Measurements from ENCODE around the gene BICC1. TPM values are rescaled to one million over a fixed set of nuclear protein-coding genes. Genes with fewer than 3 reads are reported as not detected.

Gene BICC1
- total RNA-seq, 1 donor from 2014 or later = 15.2 TPM

DNA sequence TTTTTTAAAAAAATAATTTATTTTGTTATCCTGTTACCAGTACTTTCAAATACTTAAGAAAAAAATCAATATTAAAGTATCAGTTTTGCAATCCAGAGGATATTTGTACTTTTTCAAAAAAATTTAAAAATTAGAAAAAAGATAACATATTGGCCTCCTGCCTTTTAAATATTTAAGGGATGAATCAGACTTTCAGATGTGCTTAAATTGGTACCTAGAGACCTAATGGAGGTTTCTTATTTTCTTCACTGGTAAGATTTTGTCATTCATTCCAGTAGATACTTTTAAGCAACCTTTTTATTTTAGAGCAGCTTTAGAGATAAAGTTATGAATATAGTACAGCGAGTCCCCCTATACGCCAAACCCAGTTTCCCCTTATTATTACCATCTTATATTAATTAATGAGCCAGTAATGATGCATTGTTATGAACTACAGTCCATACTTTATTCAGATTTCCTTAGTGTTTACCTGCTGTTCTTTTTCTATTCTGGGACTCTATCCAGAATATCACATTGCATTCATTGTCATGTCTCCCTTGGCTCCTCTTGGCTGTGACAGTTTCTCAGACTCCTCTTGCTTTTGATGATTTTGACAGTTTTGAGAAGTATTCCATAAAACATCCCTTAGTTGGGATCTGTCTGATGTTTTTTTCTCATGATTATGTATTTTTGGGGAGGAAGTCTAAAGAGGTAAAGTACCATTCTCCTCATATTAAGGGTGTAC lies 34.2 kb downstream of the BICC1 start:
- Mint-ChIP-seq H3K36me3 (peaks cover 6% of the 10 kb centered on the region), H3K4me1 (ENCODE audit: unreplicated experiment) (no peaks in the 10 kb centered on the region), H3K27ac (no peak overlapping the region), H3K4me3 (no peak overlapping the region), H3K27me3 (no peaks in the 10 kb centered on the region), H3K9me3 (no peaks in the 10 kb centered on the region)
- TF ChIP-seq, protein P1, sequence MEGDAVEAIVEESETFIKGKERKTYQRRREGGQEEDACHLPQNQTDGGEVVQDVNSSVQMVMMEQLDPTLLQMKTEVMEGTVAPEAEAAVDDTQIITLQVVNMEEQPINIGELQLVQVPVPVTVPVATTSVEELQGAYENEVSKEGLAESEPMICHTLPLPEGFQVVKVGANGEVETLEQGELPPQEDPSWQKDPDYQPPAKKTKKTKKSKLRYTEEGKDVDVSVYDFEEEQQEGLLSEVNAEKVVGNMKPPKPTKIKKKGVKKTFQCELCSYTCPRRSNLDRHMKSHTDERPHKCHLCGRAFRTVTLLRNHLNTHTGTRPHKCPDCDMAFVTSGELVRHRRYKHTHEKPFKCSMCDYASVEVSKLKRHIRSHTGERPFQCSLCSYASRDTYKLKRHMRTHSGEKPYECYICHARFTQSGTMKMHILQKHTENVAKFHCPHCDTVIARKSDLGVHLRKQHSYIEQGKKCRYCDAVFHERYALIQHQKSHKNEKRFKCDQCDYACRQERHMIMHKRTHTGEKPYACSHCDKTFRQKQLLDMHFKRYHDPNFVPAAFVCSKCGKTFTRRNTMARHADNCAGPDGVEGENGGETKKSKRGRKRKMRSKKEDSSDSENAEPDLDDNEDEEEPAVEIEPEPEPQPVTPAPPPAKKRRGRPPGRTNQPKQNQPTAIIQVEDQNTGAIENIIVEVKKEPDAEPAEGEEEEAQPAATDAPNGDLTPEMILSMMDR (conservative IDR thresholded peaks at IDR 0.05) = no peak
- no peak for DNase-seq (ENCODE audit: extremely low spot score, unreplicated experiment)

- Mint-ChIP-seq H3K4me1 (ENCODE audit: unreplicated experiment) (peaks cover 1% of the 10 kb centered on the region), H3K36me3 (peaks cover 7% of the 10 kb centered on the region), H3K27me3 (no peaks in the 10 kb centered on the region), H3K9me3 (peaks cover 2% of the 10 kb centered on the region), H3K4me3 (no peak overlapping the region), H3K27ac (no peak overlapping the region)
- TF ChIP-seq, protein P1 (conservative IDR thresholded peaks at IDR 0.05) = no peak
- no peak for DNase-seq (ENCODE audit: extremely low spot score, unreplicated experiment)
These were observed 35.3 kb downstream of the BICC1 start for GRCh38 chr10:58547963-58548362.

GRCh38 chr10:58554316-58554715 lies 41.6 kb downstream of the BICC1 start:
- no peak overlapping the region for H3K27ac Mint-ChIP-seq
- no peak overlapping the region for H3K4me3 Mint-ChIP-seq
- peaks cover 3% of the 10 kb centered on the region for H3K4me1 Mint-ChIP-seq (ENCODE audit: unreplicated experiment)
- DNase-seq (ENCODE audit: extremely low spot score, unreplicated experiment) = no peak
- no peaks in the 10 kb centered on the region for H3K27me3 Mint-ChIP-seq
- peaks cover 18% of the 10 kb centered on the region for H3K9me3 Mint-ChIP-seq
- H3K36me3 Mint-ChIP-seq = peaks cover 7% of the 10 kb centered on the region
- TF ChIP-seq, protein P1 (conservative IDR thresholded peaks at IDR 0.05) = no peak

DNA sequence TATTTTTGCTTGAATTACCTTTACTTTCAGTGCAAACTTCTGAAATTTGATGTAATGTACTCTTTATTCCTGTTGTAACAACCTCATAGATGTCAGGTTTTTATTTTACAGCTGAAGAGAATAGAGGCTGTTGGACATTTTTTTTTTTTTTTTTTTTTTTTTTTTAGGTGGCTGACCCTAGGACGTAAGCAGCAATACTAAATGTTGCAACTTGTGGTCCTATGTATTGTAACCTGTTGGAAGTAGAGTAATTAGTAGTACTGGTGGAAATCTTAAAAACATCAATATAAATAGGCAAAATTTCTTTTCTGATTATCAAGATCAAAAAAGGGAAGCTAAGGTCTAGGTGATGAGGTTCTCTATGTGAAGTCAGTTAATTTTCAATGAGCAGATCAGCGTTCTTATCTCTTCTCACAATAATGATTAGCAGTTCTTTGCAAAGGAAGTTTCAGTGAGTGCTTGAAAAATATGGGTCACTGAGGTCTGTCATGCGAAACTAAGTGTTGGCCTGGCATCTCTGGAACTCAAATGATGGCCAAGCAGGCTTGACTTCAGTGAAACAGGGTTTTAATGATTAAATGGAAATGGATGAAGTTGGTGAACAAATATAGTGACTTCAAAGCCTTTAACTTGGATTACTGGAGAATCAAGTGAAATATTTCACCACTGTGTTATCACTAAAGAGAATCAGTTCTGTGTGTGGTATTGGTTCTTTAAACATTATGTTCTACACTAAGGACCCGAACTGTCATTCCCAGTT lies 42.7 kb downstream of the BICC1 start:
- Mint-ChIP-seq H3K27me3 (no peaks in the 10 kb centered on the region), H3K27ac (no peak overlapping the region)
- no peak for DNase-seq (ENCODE audit: extremely low spot score, unreplicated experiment)

DNA sequence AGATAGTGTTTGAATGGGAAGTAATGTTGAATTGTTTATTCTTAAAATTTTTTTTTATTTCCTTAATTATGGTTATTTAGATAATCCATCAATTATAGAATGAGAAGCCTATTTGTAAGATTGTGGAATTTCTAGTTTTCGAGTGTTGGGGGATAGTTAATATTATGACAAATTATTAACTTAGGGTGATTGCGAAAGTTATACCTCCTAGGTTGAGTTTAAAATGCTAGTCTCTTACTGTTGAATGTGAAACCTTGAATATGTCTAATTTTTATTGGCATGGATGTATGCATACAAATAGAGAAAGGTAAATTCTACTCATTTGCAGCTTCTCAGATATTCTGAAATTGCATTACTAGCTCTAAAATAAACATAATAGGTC lies 43.2 kb downstream of the BICC1 start:
- peaks cover 18% of the 10 kb centered on the region for H3K9me3 Mint-ChIP-seq
- no peak overlapping the region for H3K27ac Mint-ChIP-seq
- H3K4me1 Mint-ChIP-seq (ENCODE audit: unreplicated experiment) = peaks cover 3% of the 10 kb centered on the region
- TF ChIP-seq, protein P1 (conservative IDR thresholded peaks at IDR 0.05) = no peak
- no peaks in the 10 kb centered on the region for H3K27me3 Mint-ChIP-seq
- DNase-seq (ENCODE audit: extremely low spot score, unreplicated experiment) = no peak
- H3K36me3 Mint-ChIP-seq = peaks cover 10% of the 10 kb centered on the region
- no peak overlapping the region for H3K4me3 Mint-ChIP-seq

More for the DNA sequence above, 42.7 kb downstream of the BICC1 start:
- Mint-ChIP-seq H3K9me3 (peaks cover 18% of the 10 kb centered on the region), H3K4me3 (no peak overlapping the region), H3K4me1 (ENCODE audit: unreplicated experiment) (peaks cover 3% of the 10 kb centered on the region), H3K36me3 (peaks cover 10% of the 10 kb centered on the region)
- TF ChIP-seq, protein P1 (conservative IDR thresholded peaks at IDR 0.05) = no peak

All from type B pancreatic cell (in vitro differentiated cells).